CMK (cell line): ENCODE results near the gene ROBO4.

ENCODE experiments used
- DNase-seq: peaks from one replicate; pipeline ENCODE4 v3.0.0-alpha.2; 2010; ENCODE audit warnings: low read depth

ROBO4 gene

DNA sequence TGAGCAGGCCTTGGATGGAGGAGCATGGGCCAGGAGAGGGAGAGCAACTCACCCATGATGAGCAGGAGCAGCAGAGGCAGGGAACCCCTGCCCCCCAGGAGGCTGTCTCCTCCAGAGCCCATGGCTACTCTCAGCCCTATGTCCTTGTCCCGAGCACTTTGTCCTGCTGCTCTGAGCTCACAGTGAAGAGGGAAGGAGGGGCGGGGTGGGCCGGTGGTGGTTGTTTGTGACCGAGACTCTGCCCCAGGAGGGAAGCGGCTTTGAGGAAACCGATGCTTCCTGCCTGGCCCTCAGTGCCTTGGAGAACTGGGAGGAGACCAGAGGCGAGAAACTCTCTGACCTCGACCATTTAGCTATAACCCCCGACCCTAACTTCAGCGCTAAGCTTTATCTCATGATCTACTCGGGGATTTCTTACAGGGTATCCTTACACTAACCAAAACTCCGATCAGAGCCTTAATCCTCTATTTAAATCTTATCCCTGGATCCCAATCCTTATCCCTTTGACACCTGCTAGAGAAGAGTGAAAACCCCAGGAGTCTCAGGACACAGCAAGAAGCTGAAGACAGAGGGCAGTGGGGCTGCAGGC lies at the start of gene ROBO4:
ROBO4 (minus strand) TSS at position 192 of the 589 bp plus-strand sequence; CDS start at position 122, 70 bp downstream.
- DNase-seq: no peak

DNA sequence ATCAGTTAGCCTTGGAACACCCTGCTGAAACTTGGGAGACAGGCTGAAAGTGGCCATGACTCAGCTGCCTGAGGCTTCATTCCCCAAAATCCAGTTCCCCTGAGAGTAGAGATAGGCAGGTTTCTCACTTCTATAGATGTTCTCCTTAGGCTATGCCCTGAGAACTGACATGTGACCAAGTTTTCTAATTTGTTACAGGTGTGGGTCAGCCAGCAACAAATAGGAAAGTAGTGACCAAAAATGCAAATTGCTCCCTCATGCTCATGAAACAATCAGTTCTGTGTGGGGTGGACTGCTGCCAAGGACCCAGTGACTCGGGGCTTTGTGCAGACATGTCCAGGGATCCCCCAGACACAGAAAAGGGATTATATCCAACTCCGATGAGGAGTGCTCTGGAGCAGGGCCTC lies 49.1 kb upstream of the ROBO4 start:
- DNase-seq: no peak

- DNase-seq: no peak
Measured at GRCh38 chr11:124945826-124946225, 48.2 kb upstream of the ROBO4 start.

GRCh38 chr11:124944565-124944964 lies 46.9 kb upstream of the ROBO4 start:
- no peak for DNase-seq

GRCh38 chr11:124943741-124944140 lies 46.1 kb upstream of the ROBO4 start:
- no peak for DNase-seq

DNA sequence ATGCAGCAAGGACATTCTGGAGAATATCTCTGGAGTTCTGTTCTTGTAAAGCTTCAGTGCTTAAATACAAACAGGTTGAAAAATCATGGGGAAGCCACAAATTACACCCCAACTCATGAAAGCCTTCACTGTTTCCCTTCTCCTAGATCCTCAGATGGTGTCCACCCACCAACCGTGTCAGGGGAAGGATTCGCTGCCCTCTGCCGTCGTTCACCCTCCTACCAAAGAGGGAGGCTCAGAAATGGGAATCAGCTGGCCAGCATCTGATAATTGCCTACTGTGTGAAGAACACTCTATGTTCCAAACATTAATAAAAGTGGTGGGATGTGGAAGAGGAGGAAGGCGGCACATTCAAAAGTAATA lies 45.6 kb upstream of the ROBO4 start:
- no peak for DNase-seq

- DNase-seq: no peak
Measured at GRCh38 chr11:124942466-124943253, 45.0 kb upstream of the ROBO4 start.

- no peak for DNase-seq
Measured at GRCh38 chr11:124941703-124942102, 44.0 kb upstream of the ROBO4 start.

DNA sequence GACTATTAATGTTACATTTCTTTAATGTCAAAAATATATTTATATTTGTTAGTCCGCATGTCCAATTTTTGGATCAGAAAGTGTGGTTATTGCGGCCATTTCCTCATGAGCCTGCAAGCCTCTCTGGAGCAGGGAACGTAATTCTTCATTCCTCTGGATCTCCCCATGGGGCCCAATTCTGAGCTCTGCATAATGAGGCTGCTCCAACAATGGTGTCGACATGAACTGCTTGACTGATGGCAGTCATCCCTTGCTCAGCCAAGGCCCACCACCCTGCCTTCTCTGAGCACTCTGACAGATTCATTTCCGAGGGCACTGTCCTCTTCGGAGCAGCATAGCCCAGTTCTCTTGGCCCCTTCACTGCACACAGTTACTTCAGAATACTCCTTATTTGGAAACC lies 41.3 kb upstream of the ROBO4 start:
- no peak for DNase-seq

DNA sequence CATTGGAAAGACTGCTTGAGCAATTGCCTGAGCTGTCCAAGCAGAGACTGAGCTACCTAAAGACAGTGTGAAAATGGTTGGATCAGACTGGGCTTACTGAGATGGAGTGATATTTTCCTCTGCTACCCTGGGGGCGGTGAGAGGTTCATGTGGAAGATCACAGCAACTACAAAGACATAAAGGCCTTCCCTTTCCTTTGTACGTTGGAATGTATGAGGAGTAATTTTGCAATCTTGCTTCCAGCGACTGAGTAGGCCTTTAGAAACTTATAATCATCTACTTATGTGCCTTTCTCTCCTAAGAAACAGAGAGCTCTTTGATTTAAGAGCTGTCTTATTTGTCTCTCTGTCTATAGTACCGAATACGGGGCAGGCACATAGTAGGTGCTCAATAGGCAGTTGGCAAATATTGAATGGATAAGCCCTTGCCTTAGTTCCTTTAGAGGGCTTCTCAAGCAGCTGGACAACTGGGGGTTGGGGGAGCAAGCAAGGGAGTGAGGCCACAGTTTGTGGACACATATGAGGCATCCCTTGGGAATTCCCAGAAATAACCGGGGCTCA lies 40.6 kb upstream of the ROBO4 start:
- no peak for DNase-seq

GRCh38 chr11:124937336-124937935 lies 39.8 kb upstream of the ROBO4 start:
- DNase-seq: no peak

DNA sequence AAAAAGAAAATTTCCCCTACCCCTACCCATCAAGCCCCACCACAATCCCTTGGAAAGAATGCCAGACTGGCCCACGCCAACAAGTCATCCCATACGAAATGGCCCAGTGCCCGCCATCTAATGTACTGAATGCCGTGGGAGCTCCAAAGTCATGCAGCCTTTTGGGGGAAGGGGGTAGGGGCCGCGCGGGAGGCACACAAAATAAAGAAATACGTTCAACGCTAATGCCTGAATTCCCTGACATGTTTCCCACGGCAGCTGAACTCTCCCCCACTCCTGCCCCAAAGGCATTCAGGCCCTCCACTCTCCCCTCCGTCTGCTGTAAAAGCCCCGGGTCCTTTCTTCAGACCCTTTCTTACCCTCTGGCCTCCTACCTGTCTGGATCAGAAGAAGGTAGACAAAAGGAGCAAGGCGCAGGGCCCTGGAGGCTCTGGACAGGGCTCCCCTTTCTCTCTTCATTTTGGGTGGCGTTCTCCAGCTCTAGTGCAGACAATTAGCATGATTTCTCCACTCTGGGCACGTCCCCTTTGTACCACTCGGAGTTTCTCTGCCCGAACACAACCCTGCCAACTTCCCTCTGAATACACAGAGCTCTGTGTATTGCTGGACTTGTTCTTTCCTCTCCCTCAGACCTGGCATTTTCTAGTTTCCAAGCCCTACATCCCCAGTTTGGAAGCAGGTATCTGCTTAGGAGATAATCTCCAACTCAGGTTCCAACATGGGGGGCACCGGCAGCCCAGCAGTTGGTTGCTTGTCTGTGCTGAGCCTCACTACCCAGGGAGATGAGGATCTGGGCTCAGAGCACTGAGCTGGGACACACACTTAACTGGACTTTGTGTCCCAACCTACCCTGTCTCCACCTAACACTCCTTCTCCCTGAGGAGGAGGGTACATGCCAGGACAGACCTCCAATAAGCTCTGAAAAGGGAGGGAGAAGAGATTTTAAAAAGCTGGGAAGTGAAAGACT lies 38.2 kb upstream of the ROBO4 start, which contains the start of gene HEPACAM:
HEPACAM (minus strand) TSS at position 500 of the 967 bp plus-strand sequence; CDS start at position 459, 41 bp downstream.
- DNase-seq: no peak

DNA sequence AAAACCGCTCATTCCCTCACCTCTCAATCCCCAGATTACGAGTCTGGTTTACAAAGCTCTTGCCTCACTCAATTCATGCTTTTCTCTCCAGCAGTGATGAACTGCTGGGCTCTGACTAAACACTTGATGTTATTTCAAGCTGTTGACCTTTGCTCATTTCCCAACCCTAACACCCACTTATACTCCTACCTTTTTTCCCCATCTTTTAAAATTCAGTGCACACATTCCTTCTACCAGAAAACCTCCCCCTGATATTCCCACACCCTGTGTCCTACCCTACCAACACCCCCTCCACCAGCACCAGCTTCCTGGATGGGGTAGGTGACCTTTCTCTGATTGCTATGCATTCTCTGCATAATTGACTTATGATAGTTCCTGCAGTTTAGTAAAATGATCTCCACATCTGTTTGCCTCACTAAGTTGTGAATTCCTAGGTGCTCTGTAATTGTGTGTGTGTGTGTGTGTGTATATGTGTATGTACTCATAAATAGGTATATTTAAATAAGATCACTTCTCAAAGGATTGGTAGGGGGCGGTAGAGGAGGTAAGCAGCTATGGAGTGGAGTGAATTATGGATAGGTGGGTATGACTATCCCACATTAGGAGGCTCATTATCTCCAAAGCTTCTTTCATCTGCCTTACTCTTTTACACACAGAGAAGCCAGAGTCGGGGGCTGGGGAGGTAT lies 37.3 kb upstream of the ROBO4 start:
- DNase-seq: no peak

DNA sequence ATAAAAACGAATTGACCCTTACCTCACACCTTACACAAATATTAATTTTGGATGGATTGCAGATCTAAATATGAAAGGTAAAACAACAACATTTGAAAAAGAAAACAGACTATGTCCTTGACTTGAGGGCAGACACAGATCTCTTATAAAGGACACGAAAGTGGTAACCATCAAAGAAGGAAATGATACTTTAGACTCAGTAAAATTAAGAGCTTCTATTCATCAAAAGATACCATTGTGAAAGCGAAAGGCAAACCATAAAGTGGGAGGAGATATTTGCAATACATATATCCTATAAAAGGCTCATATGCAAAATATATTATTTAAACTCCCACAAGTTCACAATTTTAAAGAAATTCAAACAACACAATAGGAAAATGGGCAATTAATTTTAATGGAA lies 33.1 kb upstream of the ROBO4 start:
- no peak for DNase-seq

DNA sequence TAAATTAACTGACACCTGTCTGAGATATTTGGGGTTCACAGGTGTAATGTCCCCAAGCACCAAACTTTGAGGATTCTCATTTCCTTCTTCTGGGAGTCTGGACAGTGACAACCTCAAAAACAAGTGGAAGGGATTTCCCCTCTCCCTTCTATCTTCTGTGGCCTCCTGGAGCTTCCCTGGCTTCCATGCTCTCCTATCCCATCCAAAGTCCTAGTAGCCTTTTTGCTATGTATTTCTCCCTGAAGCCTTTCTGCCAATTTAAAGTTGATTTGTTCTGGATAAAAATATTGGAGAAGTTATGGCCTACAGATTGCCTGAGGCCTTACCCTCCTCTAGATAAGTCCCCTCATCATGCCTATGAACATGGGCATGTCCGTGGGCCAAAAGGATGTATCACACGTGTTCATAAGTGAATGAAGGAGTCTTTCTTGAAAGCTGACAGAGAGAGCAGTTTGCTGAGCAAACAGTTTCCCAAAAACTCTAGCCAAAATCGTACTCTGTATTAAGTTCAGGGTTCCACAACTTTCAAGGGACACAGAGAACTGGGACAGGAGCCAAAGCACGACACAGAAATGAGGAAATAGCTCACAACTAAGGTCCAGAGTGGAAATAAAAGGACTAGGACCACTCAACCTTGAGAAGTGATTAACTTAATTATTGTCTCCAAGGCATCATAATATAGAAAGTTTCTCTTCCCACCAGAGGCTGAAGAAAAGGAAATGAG lies 31.4 kb upstream of the ROBO4 start:
- no peak for DNase-seq

DNA sequence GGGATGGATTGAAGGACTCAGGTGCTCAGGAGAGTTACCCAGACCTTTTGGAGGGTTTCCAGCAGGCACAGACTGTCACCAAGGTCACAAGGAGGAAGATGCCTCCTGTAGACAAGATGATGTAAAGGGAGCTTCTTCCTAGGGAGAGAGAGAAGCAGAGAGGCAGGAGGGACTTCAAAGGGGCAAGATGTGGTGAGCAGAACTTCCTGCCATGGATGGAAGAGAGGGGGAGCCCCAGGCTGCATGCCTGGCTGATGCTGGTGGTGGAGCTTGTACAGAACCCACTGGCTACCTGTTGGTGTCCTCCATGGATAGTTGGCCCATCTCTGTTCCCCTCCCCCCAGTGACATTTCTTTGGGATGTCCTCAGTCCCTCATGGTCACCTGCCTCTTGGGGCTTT lies 25.6 kb upstream of the ROBO4 start:
- DNase-seq: no peak

DNA sequence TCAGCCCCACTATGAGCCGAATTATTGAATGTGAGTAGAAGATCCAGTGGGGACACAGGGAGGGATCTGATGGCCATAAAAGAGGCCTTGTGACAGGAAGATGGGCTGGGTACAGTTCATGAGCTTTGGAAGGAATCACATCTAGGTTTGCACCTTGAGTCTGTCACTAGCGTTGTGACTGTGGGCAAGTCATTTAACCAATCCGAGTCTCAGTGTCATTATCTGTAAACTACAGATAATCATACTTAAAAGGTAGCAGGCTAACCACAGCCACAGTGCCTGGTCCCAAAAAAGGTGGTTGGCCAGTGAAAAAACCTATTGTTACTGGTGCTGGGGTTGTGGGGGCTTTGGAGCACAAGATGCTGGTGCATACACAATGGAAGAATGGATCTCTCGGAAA lies 25.2 kb upstream of the ROBO4 start:
- no peak for DNase-seq

DNA sequence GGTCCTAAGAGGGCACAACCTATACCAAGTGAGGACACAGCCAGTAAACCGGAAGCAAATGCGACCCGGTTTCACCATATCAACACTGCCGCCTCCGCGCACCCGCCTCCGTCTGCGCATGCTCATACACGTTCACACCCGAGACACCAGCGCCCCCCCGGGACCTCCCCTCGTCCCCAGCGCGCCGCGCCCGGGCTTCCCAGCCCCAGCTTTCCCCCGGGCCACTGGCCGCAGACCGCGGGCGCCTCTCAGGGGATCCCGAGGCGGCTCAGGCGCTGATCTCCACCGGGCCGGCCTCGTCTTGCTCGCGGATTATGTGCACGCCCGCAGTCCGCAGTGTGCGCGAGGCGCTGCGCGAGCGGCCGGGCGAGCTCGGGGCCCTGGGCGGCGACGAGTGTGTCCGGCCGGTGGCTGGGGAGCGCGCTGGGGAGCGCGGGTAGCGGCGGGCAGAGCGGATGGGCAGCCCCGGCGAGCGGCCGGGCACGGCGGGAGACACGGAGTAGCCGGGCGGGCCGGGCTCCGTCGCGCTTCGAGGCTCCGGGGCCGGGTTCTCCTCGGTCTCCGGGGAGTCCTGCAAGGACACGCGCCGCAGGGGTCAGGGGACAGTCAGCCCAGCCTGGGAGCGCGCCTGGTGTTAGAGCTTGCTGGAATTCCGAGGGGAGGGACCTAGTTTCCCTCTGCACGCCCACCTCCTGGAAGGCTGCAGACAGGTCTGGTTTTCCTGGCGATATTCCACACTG lies 23.4 kb upstream of the ROBO4 start:
- DNase-seq: no peak

- no peak for DNase-seq
Measured at GRCh38 chr11:124920356-124920755, 22.7 kb upstream of the ROBO4 start.

DNA sequence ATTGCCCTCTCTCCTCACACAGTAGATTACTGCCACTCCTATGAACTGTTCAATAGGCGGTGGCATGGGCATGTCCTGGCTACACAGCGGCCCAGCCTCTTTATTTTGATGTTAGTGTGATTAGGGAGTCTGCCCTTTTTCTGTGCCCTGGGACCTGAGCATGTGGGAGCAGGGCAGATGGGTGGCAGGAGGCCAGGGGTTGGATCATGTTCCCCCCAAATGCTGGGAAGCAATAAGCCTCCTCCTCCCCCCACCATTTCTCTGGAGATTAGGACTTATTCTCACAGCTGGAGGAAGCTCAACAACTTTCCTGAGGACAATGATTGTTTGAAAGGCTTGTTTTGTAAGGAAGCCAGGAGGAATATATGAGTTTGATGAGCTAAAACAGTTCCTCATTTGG lies 22.2 kb upstream of the ROBO4 start:
- DNase-seq: no peak
